DOHH2 (cell line): ENCODE data around the gene SRRM2.

Source experiments
- H3F3A ChIP-seq: fragments of 200-600 bp; sonication (generic), shearing (Covaris generic); 2 replicates; pipeline ENCODE4 v1.6.0; 2016; ENCODE audit warnings: antibody characterized with exemption, mild to moderate bottlenecking; ENCODE audit not compliant: control insufficient read depth, insufficient read depth
- H3K27ac ChIP-seq: fragments of 200-600 bp; sonication (generic); 2 replicates; pipeline ENCODE4 v1.5.1; 2014; ENCODE audit warnings: low read depth, mild to moderate bottlenecking, low read length, moderate library complexity
- H3K27me3 ChIP-seq: fragments of 200-600 bp; sonication (generic); 2 replicates; pipeline ENCODE4 v1.6.1; 2014; ENCODE audit warnings: mild to moderate bottlenecking, low read length, mixed read lengths; ENCODE audit not compliant: control insufficient read depth
- H3K36me3 ChIP-seq: fragments of 200-600 bp; sonication (generic); 2 replicates; pipeline ENCODE4 v1.6.1; 2014; ENCODE audit warnings: mild to moderate bottlenecking, low read length, moderate library complexity, mixed read lengths; ENCODE audit not compliant: control insufficient read depth
- H3K4me1 ChIP-seq: fragments of 200-600 bp; sonication (generic); 2 replicates; pipeline ENCODE4 v1.6.1; 2014; ENCODE audit warnings: mild to moderate bottlenecking, low read length, mixed read lengths; ENCODE audit not compliant: control insufficient read depth
- H3K4me2 ChIP-seq: fragments of 200-600 bp; sonication (generic); 2 replicates; pipeline ENCODE4 v1.6.0; 2014; ENCODE audit warnings: mild to moderate bottlenecking, low read length, moderate library complexity
- H3K4me3 ChIP-seq: fragments of 200-600 bp; sonication (generic); 2 replicates; pipeline ENCODE4 v1.5.1; 2014; ENCODE audit warnings: mild to moderate bottlenecking, low read length, mixed read lengths
- H3K79me2 ChIP-seq: fragments of 200-600 bp; sonication (generic); 2 replicates; pipeline ENCODE4 v1.6.1; 2014; ENCODE audit warnings: mild to moderate bottlenecking, low read length, mixed read lengths; ENCODE audit not compliant: control insufficient read depth
- H3K9me2 ChIP-seq: fragments of 200-600 bp; sonication (generic); replicated peaks from 2 replicates; pipeline ENCODE4 v1.6.1; 2014; ENCODE audit warnings: mild to moderate bottlenecking, low read length, mixed read lengths; ENCODE audit not compliant: control insufficient read depth
- H3K9me3 ChIP-seq: fragments of 200-600 bp; sonication (generic); 2 replicates; pipeline ENCODE4 v1.6.1; 2014; ENCODE audit warnings: antibody characterized with exemption, low read length, mixed read lengths; ENCODE audit not compliant: control insufficient read depth, insufficient read depth
- H4K20me1 ChIP-seq: fragments of 200-600 bp; sonication (generic); 2 replicates; pipeline ENCODE4 v1.6.0; 2014; ENCODE audit warnings: low read depth, mild to moderate bottlenecking, antibody characterized with exemption, low read length, moderate library complexity; ENCODE audit not compliant: control insufficient read depth, insufficient read depth
- EZH2phosphoT487 ChIP-seq: fragments of 200-600 bp; sonication (generic); IDR thresholded peaks from 2 replicates; pipeline ENCODE4 v1.6.1; 2017; ENCODE audit warnings: borderline replicate concordance, mild to moderate bottlenecking, antibody characterized with exemption, low read length, moderate library complexity, mixed read lengths
- TF ChIP-seq, protein P1 (sequence below): fragments of 200-600 bp; sonication (generic); IDR thresholded peaks from one replicate; pipeline ENCODE4 v1.5.1; 2014; ENCODE audit warnings: antibody characterized with exemption, mild to moderate bottlenecking, low read depth, low read length; ENCODE audit not compliant: poor library complexity, severe bottlenecking

The SRRM2 gene

DNA sequence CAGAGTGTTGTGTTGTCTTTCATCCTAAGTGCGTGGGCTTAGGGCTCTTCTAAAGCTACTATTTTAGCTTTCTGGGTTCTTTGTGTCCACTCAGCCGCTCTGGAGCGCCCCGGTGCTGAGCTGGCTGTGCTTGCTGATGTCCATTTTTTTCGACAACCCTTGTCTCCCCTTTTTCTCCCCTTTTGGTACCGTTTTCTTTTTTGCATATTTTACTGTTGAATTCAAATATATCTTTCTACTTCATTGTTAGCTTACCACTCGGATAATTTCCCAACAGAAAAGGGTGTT lies 1.2 kb downstream of the SRRM2 start:
- H3K27ac ChIP-seq, result peak overlapping the region; percentile 93
- peaks cover 42% of the 10 kb centered on the region for H4K20me1 ChIP-seq
- peak overlapping the region; percentile 98 for H3K4me3 ChIP-seq
- H3K9me3 ChIP-seq, result no peaks in the 10 kb centered on the region
- peaks cover 89% of the 10 kb centered on the region for H3K79me2 ChIP-seq
- H3K36me3 ChIP-seq, result peaks cover 80% of the 10 kb centered on the region
- TF ChIP-seq, protein P1, sequence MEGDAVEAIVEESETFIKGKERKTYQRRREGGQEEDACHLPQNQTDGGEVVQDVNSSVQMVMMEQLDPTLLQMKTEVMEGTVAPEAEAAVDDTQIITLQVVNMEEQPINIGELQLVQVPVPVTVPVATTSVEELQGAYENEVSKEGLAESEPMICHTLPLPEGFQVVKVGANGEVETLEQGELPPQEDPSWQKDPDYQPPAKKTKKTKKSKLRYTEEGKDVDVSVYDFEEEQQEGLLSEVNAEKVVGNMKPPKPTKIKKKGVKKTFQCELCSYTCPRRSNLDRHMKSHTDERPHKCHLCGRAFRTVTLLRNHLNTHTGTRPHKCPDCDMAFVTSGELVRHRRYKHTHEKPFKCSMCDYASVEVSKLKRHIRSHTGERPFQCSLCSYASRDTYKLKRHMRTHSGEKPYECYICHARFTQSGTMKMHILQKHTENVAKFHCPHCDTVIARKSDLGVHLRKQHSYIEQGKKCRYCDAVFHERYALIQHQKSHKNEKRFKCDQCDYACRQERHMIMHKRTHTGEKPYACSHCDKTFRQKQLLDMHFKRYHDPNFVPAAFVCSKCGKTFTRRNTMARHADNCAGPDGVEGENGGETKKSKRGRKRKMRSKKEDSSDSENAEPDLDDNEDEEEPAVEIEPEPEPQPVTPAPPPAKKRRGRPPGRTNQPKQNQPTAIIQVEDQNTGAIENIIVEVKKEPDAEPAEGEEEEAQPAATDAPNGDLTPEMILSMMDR, result no peak
- no peak for TF ChIP-seq EZH2phosphoT487
- H3K4me2 ChIP-seq, result peak overlapping the region; percentile 80
- H3K4me1 ChIP-seq, result peaks cover 38% of the 10 kb centered on the region
- H3F3A ChIP-seq, result peaks cover 9% of the 10 kb centered on the region; the same call in 1 of the 2 replicates
- no peaks in the 10 kb centered on the region for H3K9me2 ChIP-seq
- no peaks in the 10 kb centered on the region for H3K27me3 ChIP-seq

DNA sequence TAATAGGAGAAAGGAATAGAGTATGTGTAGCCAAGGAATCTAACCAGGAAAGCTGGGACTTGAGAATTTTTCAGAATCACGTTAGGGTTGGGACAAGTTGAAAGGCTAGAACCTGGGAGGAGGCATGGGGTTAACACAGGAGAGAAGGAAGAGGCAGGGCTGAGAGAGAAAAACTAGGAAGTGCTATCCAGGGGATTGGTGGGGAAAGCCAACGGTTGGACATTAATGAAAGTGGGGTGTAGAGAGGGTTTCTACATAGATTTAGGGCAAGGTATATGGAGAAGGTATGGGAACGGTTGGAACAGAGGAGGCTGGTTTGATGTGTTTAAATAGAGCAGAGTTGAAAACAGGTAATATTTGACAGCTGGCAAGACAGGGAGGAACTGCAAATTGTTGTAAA lies 2.7 kb downstream of the SRRM2 start:
- Histone ChIP-seq H3F3A (peaks cover 12% of the 10 kb centered on the region; the same call in 1 of the 2 replicates), H4K20me1 (peaks cover 42% of the 10 kb centered on the region), H3K36me3 (peaks cover 82% of the 10 kb centered on the region), H3K27me3 (no peaks in the 10 kb centered on the region), H3K27ac (no peak overlapping the region), H3K4me2 (peak overlapping the region; percentile 80), H3K4me1 (peaks cover 34% of the 10 kb centered on the region), H3K9me3 (no peaks in the 10 kb centered on the region), H3K9me2 (no peaks in the 10 kb centered on the region), H3K4me3 (peak overlapping the region; percentile 98), H3K79me2 (peaks cover 94% of the 10 kb centered on the region)
- TF ChIP-seq EZH2phosphoT487, result no peak
- TF ChIP-seq, protein P1, result no peak

DNA sequence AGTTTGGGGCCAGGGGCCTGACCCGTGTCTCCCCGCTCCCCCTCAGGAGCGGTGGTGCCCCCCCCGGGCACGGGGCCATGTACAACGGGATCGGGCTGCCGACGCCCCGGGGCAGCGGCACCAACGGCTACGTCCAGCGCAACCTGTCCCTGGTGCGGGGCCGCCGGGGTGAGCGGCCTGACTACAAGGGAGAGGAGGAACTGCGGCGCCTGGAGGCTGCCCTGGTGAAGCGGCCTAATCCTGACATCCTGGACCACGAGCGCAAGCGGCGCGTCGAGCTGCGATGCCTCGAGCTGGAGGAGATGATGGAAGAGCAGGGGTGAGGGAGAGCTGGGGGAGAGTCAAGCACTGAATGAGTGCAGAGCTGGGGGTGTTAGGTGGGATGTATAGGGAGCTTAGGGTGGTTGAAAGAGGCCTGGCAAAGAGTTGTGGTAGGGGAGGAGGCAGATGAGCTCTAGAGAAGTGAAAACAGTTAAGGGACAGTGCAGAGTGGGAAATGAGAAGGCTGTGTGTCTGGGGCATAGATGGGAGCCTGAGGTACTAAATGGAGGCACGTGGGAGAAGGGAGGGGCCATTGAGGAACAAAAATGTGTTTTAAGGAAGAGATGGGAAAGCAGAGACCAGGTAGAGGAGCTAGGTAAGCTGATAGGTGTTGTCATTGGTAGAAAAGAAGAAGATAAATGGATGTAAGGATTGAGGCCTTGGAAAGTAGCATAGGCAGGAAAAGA lies 4.0 kb downstream of the SRRM2 start:
- Histone ChIP-seq H3F3A (peaks cover 18% of the 10 kb centered on the region; the same call in 1 of the 2 replicates), H3K36me3 (peaks cover 90% of the 10 kb centered on the region), H3K9me3 (no peaks in the 10 kb centered on the region), H3K4me1 (peaks cover 23% of the 10 kb centered on the region), H3K4me2 (no peak overlapping the region), H3K79me2 (peaks cover 94% of the 10 kb centered on the region), H3K9me2 (no peaks in the 10 kb centered on the region), H3K4me3 (no peak overlapping the region), H4K20me1 (peaks cover 42% of the 10 kb centered on the region), H3K27me3 (no peaks in the 10 kb centered on the region), H3K27ac (no peak overlapping the region)
- TF ChIP-seq, protein P1, result no peak
- no peak for TF ChIP-seq EZH2phosphoT487
